ENCODE data around the gene ANK3. TPM values are rescaled to one million over a fixed set of nuclear protein-coding genes. Genes with fewer than 3 reads are reported as not detected.

Gene ANK3
- total RNA-seq, 4 donors from 2014 or later: 34.8 to 91.3 (median 56.7) TPM

- Histone ChIP-seq H3K4me3 (no peak overlapping the region), H3K36me3 (no peaks in the 10 kb centered on the region), H3K27ac (no peak overlapping the region), H3K27me3 (no peaks in the 10 kb centered on the region), H3K9me3 (no peaks in the 10 kb centered on the region), H3K4me1 (no peaks in the 10 kb centered on the region)
- peak in 1 of 2 donors; percentile 32 for DNase-seq
- TF ChIP-seq POLR2A (IDR thresholded peaks at IDR 0.05): no peak
- TF ChIP-seq, protein P1, sequence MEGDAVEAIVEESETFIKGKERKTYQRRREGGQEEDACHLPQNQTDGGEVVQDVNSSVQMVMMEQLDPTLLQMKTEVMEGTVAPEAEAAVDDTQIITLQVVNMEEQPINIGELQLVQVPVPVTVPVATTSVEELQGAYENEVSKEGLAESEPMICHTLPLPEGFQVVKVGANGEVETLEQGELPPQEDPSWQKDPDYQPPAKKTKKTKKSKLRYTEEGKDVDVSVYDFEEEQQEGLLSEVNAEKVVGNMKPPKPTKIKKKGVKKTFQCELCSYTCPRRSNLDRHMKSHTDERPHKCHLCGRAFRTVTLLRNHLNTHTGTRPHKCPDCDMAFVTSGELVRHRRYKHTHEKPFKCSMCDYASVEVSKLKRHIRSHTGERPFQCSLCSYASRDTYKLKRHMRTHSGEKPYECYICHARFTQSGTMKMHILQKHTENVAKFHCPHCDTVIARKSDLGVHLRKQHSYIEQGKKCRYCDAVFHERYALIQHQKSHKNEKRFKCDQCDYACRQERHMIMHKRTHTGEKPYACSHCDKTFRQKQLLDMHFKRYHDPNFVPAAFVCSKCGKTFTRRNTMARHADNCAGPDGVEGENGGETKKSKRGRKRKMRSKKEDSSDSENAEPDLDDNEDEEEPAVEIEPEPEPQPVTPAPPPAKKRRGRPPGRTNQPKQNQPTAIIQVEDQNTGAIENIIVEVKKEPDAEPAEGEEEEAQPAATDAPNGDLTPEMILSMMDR (IDR thresholded peaks at IDR 0.05): no peak
- intact Hi-C loops (cut with DNase I; ENCODE audit: low total_unique reads): no loop called here
Observed at GRCh38 chr10:60206735-60207134, 182.9 kb downstream of the ANK3 start.

GRCh38 chr10:60205741-60206140 lies 183.9 kb downstream of the ANK3 start:
- DNase-seq: no peak
- Histone ChIP-seq H3K27ac (no peak overlapping the region), H3K4me3 (no peak overlapping the region), H3K9me3 (no peaks in the 10 kb centered on the region), H3K27me3 (no peaks in the 10 kb centered on the region), H3K4me1 (no peaks in the 10 kb centered on the region), H3K36me3 (no peaks in the 10 kb centered on the region)
- TF ChIP-seq, protein P1 (IDR thresholded peaks at IDR 0.05): no peak
- TF ChIP-seq POLR2A (IDR thresholded peaks at IDR 0.05): no peak
- intact Hi-C loops (cut with DNase I; ENCODE audit: low total_unique reads): no loop called here

DNA sequence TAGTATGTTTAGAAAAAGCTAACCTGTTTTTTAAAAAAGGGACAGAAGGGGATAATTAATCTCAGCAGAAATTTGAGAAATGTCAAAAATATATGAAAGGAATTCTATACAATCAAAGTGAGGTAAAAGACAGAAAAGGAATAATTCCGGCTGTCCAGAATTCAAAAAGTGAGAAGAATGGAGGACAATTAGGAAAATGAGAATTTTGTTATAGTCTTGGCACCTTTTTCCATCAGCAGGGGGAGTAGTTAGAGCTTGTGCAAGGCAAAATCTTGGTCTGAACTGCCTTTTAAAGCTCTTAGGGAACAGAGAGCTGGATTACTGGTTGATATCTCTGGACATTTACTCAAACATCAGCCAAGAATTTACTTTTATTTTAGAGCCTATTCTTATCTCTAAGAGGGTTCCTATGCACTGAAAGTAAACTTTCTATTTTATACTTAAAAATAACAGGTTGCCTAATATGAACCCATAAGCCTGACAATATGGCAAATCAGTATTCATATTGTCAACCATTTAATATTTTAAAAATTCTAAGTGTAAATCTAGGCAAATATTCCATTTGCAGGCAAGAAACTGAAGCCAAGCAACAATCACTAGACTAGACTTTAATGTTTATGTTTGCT lies 185.6 kb downstream of the ANK3 start:
- DNase-seq: no peak
- no peaks in the 10 kb centered on the region for H3K4me1 ChIP-seq
- TF ChIP-seq, protein P1 (IDR thresholded peaks at IDR 0.05): peak; percentile 32 to 55 (median 45)
- no peak for TF ChIP-seq POLR2A (IDR thresholded peaks at IDR 0.05)
- H3K27ac ChIP-seq: no peak overlapping the region
- H3K27me3 ChIP-seq: no peaks in the 10 kb centered on the region
- H3K9me3 ChIP-seq: no peaks in the 10 kb centered on the region
- H3K36me3 ChIP-seq: no peaks in the 10 kb centered on the region
- intact Hi-C loops (cut with DNase I; ENCODE audit: low total_unique reads): no loop called here
- no peak overlapping the region for H3K4me3 ChIP-seq

- H3K36me3 ChIP-seq: no peaks in the 10 kb centered on the region
- intact Hi-C loops (cut with DNase I; ENCODE audit: low total_unique reads): no loop called here
- H3K4me3 ChIP-seq: no peak overlapping the region
- no peaks in the 10 kb centered on the region for H3K27me3 ChIP-seq
- DNase-seq: no peak
- TF ChIP-seq, protein P1 (IDR thresholded peaks at IDR 0.05): no peak
- TF ChIP-seq POLR2A (IDR thresholded peaks at IDR 0.05): no peak
- H3K4me1 ChIP-seq: no peaks in the 10 kb centered on the region
- no peaks in the 10 kb centered on the region for H3K9me3 ChIP-seq
- H3K27ac ChIP-seq: no peak overlapping the region
Observed at GRCh38 chr10:60200682-60201053, 189.0 kb downstream of the ANK3 start.

- intact Hi-C loops (cut with DNase I; ENCODE audit: low total_unique reads): no loop called here
- no peak for TF ChIP-seq POLR2A (IDR thresholded peaks at IDR 0.05)
- TF ChIP-seq, protein P1 (IDR thresholded peaks at IDR 0.05): no peak
- H3K27ac ChIP-seq: no peak overlapping the region
- H3K9me3 ChIP-seq: no peaks in the 10 kb centered on the region
- no peaks in the 10 kb centered on the region for H3K4me1 ChIP-seq
- H3K36me3 ChIP-seq: no peaks in the 10 kb centered on the region
- no peaks in the 10 kb centered on the region for H3K27me3 ChIP-seq
- H3K4me3 ChIP-seq: no peak overlapping the region
- no peak for DNase-seq
Observed at GRCh38 chr10:60200012-60200681, 189.5 kb downstream of the ANK3 start.

Measured in uterus (tissue), 4 donors.